NT2/D1 (cell line): ENCODE data around the gene MYBPC3.

Source experiments
- YY1 ChIP-seq: IDR thresholded peaks from 2 replicates; pipeline ENCODE4 v1.6.1; 2011; ENCODE audit not compliant: insufficient read length, insufficient read depth
- ZNF274 ChIP-seq: IDR thresholded peaks from 2 replicates; pipeline ENCODE4 v1.6.1; 2011; ENCODE audit warnings: mild to moderate bottlenecking, low read depth, low read length

DNA sequence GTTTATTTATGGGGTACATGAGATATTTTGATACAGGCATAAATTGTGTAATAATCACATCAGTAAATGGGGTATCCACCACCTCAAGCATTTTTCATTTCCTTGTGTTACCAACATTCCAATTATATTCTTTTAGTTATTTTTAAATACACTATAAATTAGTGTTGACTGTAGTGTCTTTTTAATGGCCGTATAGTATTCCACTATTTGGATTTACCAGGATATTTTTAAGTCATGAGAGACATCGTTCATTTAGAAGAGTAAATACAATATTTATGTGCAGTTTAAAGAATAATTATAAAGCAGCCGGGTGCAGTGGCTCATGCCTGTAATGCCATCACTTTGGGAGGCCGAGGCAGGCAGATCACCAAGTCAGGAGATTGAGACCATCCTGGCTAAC, 32.0 kb upstream of the MYBPC3 start:
- TF ChIP-seq ZNF274 (no peak), YY1 (no peak)
